Skin epidermis (tissue), 12 donors: ENCODE measurements around the gene ST8SIA5.
"Not testable (repeated sequence)": the region's sequence is repeated elsewhere in the genome, so short reads cannot be mapped to it uniquely, and the experiment has no call there.

Experiments
- H3K27ac ChIP-seq, 21 experiments: fragments of 200-600 bp; sonication (generic) in 11 of 21; one replicate each; pipeline ENCODE4 v1.5.0; 2020; ENCODE audit warnings: mild to moderate bottlenecking in 3 of 21, inconsistent platforms in 2 of 21, moderate library complexity in 2 of 21
- H3K4me3 ChIP-seq, 7 experiments: fragments of 200-600 bp; sonication (generic) in 2 of 7; one replicate each; pipeline ENCODE4 v1.5.0; 2020; ENCODE audit warnings: inconsistent platforms in 2 of 7, mild to moderate bottlenecking in 2 of 7, moderate library complexity in 1 of 7

The ST8SIA5 gene, protein sequence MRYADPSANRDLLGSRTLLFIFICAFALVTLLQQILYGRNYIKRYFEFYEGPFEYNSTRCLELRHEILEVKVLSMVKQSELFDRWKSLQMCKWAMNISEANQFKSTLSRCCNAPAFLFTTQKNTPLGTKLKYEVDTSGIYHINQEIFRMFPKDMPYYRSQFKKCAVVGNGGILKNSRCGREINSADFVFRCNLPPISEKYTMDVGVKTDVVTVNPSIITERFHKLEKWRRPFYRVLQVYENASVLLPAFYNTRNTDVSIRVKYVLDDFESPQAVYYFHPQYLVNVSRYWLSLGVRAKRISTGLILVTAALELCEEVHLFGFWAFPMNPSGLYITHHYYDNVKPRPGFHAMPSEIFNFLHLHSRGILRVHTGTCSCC

GRCh38 chr18:46756559-46757201 lies at the start of gene ST8SIA5:
Gene ST8SIA5, minus strand, starts transcription at chr18:46757053. Its CDS starts 545 bp downstream, at chr18:46756508.
- Histone ChIP-seq H3K27ac (no peak within 1 kb of the TSS), H3K4me3 (peak within 1 kb of the TSS in 5 of 7 experiments; percentile 2 to 30 (median 12))

DNA sequence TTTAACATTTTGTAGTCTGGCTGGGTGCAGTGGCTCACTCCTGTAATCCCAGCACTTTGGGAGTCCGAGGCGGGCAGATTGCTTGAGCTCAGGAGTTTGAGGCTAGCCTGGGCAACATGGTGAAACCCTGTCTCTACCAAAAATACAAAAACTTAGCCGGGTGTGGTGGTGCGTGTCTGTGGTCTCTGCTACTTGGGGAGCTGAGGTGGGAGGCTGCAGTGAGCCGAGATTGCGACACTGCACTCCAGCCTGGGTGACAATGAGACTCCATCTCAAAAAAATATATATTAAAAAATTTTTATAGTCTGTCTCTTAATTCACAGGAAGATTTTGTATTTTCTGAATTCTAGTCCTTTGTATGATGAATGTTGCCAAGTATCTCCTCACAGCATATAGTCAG lies 39.1 kb upstream of the ST8SIA5 start:
- not testable (repeated sequence) for H3K4me3 ChIP-seq

DNA sequence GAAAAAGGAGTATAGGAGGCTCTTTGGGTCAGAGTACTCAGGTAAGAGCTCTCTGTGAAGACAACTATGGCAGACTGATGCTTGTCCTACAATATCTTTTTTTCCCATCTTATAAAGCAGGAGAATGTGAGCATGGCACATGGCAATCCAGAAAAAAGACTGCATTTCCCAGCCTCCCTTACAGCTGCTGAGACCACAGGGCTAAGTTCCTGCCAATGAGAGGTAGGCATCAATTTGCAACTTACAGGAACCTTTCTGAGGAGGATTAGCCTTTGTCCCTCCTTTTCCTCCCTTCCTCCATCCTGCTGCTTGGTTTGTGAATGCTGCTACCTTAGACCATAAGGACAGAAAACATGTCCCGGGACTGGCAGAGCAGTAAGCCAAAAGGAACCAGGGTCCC lies 37.8 kb upstream of the ST8SIA5 start:
- no peak overlapping the region for H3K4me3 ChIP-seq
- no peak overlapping the region for H3K27ac ChIP-seq

More for the DNA sequence above, 39.1 kb upstream of the ST8SIA5 start:
- H3K27ac ChIP-seq, result not testable (repeated sequence)

GRCh38 chr18:46793565-46793964 lies 36.7 kb upstream of the ST8SIA5 start:
- H3K27ac ChIP-seq, result no peak overlapping the region
- no peak overlapping the region for H3K4me3 ChIP-seq

- no peak overlapping the region for H3K27ac ChIP-seq
Measured at GRCh38 chr18:46789088-46789487, 32.2 kb upstream of the ST8SIA5 start.

GRCh38 chr18:46787674-46788073 lies 30.8 kb upstream of the ST8SIA5 start:
- H3K27ac ChIP-seq, result no peak overlapping the region

More at GRCh38 chr18:46789088-46789487, 32.2 kb upstream of the ST8SIA5 start:
- H3K4me3 ChIP-seq, result no peak overlapping the region

DNA sequence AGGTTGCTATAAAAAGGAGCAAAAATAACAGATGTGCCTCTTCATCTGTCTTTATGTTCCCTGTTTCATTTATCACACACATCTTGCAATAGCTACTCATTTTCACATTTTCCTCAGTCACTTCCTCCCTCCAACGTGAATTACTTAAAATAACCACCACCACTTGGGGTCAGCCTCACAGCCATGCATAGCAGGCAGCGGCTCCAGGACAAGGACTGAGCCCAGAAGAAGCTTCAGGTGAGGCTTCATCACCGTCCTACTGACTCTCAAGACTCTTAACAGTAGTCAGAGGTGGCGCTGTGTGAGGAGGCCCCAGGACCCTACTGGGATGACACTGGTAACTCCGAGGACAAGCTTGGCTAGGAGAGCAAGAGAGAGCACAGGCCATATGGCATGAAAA lies 15.5 kb upstream of the ST8SIA5 start:
- no peak overlapping the region for H3K27ac ChIP-seq
- H3K4me3 ChIP-seq, result no peak overlapping the region

More at GRCh38 chr18:46787674-46788073, 30.8 kb upstream of the ST8SIA5 start:
- no peak overlapping the region for H3K4me3 ChIP-seq

- Histone ChIP-seq H3K27ac (no peak overlapping the region), H3K4me3 (no peak overlapping the region)
Measured at GRCh38 chr18:46771141-46771540, 14.3 kb upstream of the ST8SIA5 start.

DNA sequence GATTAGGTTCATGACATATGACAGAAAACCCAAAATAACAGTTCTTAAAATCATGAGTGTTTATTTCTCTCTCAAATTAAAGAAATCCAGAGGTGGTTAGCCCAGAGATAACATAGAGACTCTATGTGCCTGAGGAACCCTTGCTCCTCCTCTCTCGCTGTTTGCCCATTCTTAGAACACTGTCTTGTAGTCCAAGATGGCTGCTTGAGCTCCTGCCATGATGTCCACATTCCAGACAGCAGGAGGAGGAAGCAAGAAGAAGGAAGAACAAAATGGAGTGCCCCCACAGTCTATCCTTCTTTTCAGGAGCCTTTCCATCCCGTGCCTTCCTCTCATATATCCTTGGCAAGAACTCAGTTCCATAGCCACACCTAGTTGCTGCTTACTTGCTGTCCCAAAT lies 13.9 kb upstream of the ST8SIA5 start:
- no peak overlapping the region for H3K27ac ChIP-seq
- H3K4me3 ChIP-seq, result no peak overlapping the region

DNA sequence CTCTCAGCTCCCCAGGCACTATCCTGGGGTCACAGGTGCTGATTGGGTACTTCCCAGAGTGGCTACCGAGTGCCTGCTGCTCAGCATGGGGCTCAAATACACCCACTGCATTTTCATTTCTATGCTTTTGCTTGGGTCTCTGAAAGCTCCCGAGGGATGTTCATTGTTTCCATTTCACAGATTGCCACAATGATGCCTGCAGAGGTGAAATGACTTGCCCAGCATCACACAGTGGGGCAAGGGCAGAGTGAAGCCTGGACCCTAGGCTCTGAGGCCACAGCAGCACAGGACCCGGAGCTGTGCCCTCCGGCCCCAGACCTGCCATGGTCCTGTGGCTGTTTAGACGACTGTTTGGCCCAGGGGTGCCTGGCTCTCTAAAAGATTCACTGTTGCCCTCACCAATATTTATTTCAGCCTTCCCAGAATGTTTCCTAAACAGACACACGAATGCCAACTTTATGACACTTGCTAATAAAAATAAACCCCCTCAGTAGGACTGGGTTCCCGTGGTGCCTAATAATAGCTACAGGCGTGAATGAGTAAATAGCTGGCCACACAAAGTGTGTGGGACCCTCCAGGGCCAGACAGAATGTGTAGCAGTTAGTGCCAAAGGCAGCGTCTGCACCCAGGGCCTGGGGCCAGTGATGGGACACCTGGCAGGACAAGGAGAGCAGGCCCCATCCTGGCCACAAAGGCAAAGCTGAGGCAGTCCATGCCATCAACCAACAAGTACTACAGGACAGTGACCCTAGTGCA lies 11.5 kb upstream of the ST8SIA5 start:
- H3K27ac ChIP-seq, result no peak overlapping the region
- H3K4me3 ChIP-seq, result no peak overlapping the region

GRCh38 chr18:46767217-46767616 lies 10.4 kb upstream of the ST8SIA5 start:
- H3K27ac ChIP-seq, result no peak overlapping the region
- no peak overlapping the region for H3K4me3 ChIP-seq

GRCh38 chr18:46764586-46764985 lies 7.7 kb upstream of the ST8SIA5 start:
- Histone ChIP-seq H3K27ac (no peak overlapping the region), H3K4me3 (no peak overlapping the region)

DNA sequence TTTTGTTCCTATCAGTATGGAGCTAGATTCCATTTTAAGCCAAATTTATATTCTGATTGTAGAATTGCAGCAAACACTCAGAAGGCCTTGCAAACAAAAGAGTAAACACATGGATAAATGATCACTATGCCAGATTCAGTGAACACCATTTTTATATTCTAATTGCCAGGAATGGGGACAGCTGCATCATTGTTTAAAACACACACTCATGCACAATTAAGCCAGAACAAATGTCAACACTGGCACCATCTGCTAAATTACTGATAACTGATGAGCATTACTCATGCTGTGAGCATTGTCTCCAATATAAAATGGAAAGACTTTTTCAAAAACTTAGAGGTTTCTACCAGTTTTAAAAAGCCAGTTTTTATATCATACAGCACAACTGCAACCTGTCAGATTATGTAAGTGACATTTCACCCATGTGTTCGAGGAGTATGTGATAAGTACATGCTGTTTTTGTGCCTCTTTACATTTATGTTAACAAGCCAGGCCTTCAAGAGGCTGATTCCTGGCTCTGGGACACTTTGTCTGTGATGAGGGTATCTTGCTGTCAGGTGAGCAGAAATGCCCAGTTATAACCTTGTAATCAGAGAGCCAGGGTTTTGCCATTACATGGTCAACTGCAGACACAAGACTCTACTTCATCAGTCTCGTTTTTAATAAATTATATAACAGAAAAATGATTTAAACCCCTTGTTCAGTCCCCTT lies 4.4 kb upstream of the ST8SIA5 start:
- H3K4me3 ChIP-seq, result no peak overlapping the region

GRCh38 chr18:46759890-46760289 lies 3.0 kb upstream of the ST8SIA5 start:
- H3K27ac ChIP-seq, result no peak overlapping the region

More for the DNA sequence above, 4.4 kb upstream of the ST8SIA5 start:
- no peak overlapping the region for H3K27ac ChIP-seq

GRCh38 chr18:46756025-46756558 lies 761 bp downstream of the ST8SIA5 start:
- no peak overlapping the region for H3K27ac ChIP-seq
- H3K4me3 ChIP-seq, result peak overlapping the region in 2 of 7 experiments; percentile 15 to 30

More at GRCh38 chr18:46759890-46760289, 3.0 kb upstream of the ST8SIA5 start:
- no peak overlapping the region for H3K4me3 ChIP-seq

- H3K27ac ChIP-seq, result no peak overlapping the region
- no peak overlapping the region for H3K4me3 ChIP-seq
Measured at GRCh38 chr18:46755315-46756024, 1.4 kb downstream of the ST8SIA5 start.

- Histone ChIP-seq H3K27ac (no peak overlapping the region), H3K4me3 (no peak overlapping the region)
Measured at GRCh38 chr18:46754661-46755292, 2.1 kb downstream of the ST8SIA5 start.

- Histone ChIP-seq H3K27ac (no peak overlapping the region), H3K4me3 (no peak overlapping the region)
Measured at GRCh38 chr18:46754188-46754587, 2.7 kb downstream of the ST8SIA5 start.
